ENCODE measurements around the gene KTI12.

GRCh38 chr1:52057255-52057654 lies 23.6 kb upstream of the KTI12 start:
- TF ChIP-seq CTCF (tag by site-specific recombination; IDR thresholded peaks at IDR 0.05) (no peak), KLF1 (tag by site-specific recombination; IDR thresholded peaks at IDR 0.05) (no peak), ZBTB21 (tag by site-specific recombination; IDR thresholded peaks at IDR 0.05) (no peak), ZNF10 (tag by site-specific recombination; IDR thresholded peaks at IDR 0.05) (no peak), ZNF311 (tag by site-specific recombination; IDR thresholded peaks at IDR 0.05; ENCODE audit: borderline replicate concordance) (no peak)
- TF ChIP-seq, protein P1, sequence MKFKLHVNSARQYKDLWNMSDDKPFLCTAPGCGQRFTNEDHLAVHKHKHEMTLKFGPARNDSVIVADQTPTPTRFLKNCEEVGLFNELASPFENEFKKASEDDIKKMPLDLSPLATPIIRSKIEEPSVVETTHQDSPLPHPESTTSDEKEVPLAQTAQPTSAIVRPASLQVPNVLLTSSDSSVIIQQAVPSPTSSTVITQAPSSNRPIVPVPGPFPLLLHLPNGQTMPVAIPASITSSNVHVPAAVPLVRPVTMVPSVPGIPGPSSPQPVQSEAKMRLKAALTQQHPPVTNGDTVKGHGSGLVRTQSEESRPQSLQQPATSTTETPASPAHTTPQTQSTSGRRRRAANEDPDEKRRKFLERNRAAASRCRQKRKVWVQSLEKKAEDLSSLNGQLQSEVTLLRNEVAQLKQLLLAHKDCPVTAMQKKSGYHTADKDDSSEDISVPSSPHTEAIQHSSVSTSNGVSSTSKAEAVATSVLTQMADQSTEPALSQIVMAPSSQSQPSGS (tag by site-specific recombination; IDR thresholded peaks at IDR 0.05; ENCODE audit: low read depth): peak; percentile 79
